Ovary (tissue), 9 donors: Measurements from ENCODE around the gene MX2. TPM values are rescaled to one million over a fixed set of nuclear protein-coding genes. Genes with fewer than 3 reads are reported as not detected.

Experiments used
- DNase-seq, 5 donors: peaks; one replicate each; pipeline ENCODE4 v3.0.0-alpha.2; 2019 to 2020
- H3K27ac ChIP-seq, 2 donors: fragments of 200-600 bp; one replicate each; pipeline versions ENCODE4 v1.5.1 to v1.8.0; 2019 to 2022
- H3K27me3 ChIP-seq: fragments of 200-600 bp; one replicate; pipeline ENCODE4 v1.8.0; 2022
- H3K36me3 ChIP-seq: fragments of 200-600 bp; sonication (generic); one replicate; pipeline ENCODE4 v1.5.1; 2019
- H3K4me1 ChIP-seq: one replicate; pipeline ENCODE4 v1.8.1; 2013; ENCODE audit warnings: mild to moderate bottlenecking, moderate library complexity; ENCODE audit not compliant: insufficient read depth
- H3K4me3 ChIP-seq: fragments of 200-600 bp; sonication (generic); one replicate; pipeline ENCODE4 v1.5.1; 2017
- H3K9me3 ChIP-seq, 2 donors: fragments of 200-600 bp in 1 of 2; sonication (generic) in 1 of 2; one replicate each; pipeline versions ENCODE4 v1.5.1 to v1.8.1; 2013 to 2019; ENCODE audit warnings: mild to moderate bottlenecking in 1 of 2, moderate library complexity in 1 of 2
- CTCF ChIP-seq, 3 donors: fragments of 450-650 bp in 2 of 3; fragments of 200-600 bp in 1 of 3; IDR thresholded peaks; one replicate each; pipeline versions ENCODE4 v1.5.1 to v1.8.0; 2016 to 2022; ENCODE audit warnings: antibody characterized with exemption in 3 of 3, mild to moderate bottlenecking in 1 of 3
- EP300 ChIP-seq: sonication (generic); formaldehyde crosslinking; IDR thresholded peaks from one replicate; pipeline ENCODE4 v1.6.1; 2017; ENCODE audit warnings: antibody characterized with exemption
- POLR2A ChIP-seq: fragments of 450-650 bp; IDR thresholded peaks from one replicate; pipeline ENCODE4 v1.6.1; 2017; ENCODE audit warnings: antibody characterized with exemption, mild to moderate bottlenecking, moderate library complexity
- WGBS, 3 donors: extraction: QIAGEN DNeasy Blood & Tissue Kit in 1 of 3; methylation state at CpG; one replicate each; pipeline versions ENCODE4 v1.1.5 to v1.1.7; 2013 to 2017; 5-methylcytosine and 5-hydroxymethylcytosine counted together
- intact Hi-C, 4 donors: fragments of 100-400 bp; cut with DNase I; formaldehyde crosslinking; loops; one replicate each; pipeline versions ENCODE4 v1.11.0 to v1.15.1; 2022 to 2023
- polyA plus RNA-seq, 2 donors: library from polyadenylated mRNA; stranded (reverse); fragments of 200-250 nt in 1 of 2; fragments of 350-450 nt in 1 of 2; fragmentation: Illumina TruSeq in 1 of 2; extraction: RNeasy Lipid Tissue Mini Kit (QIAGEN cat#74804) in 1 of 2; gene quantifications; one replicate each; pipeline ENCODE4 v1.2.3, GENCODE V29; 2013 to 2014
- total RNA-seq, 7 donors: library from RNA; depleted of rRNA in 2 of 7; stranded (reverse); fragments of >200 nt in 2 of 7; fragmentation: NEBNext Ultra II Directional in 3 of 7; extraction: Animal tissue kit (Norgen Biotek cat#: 25700) in 3 of 7; gene quantifications; one replicate each; pipeline versions ENCODE4 v1.1.0 to v1.2.4, GENCODE V29; 2016 to 2023
- donor health status: DM: no; HTN: no; CAD: no; lungs with moderate emphysema.
- donor health status: DM: no; HTN: no; CAD: no.
- donor health status: Bipolar disorder and iron deficiency.
- donor health status: DM: yes; HTN: yes; CAD: no.
- donor health status: DM: no; HTN: no; CAD: no.
- donor health status: DM: yes; HTN: yes; CAD: no.

The MX2 gene
- total and polyA plus RNA-seq, 9 donors: 2.6 to 34.6 (median 5.1) TPM

- TF ChIP-seq CTCF (IDR thresholded peaks at IDR 0.05): no peak
- TF ChIP-seq EP300: no peak
- TF ChIP-seq POLR2A: no peak
- Histone ChIP-seq H3K36me3 (no peaks in the 10 kb centered on the region), H3K9me3 (no peaks in the 10 kb centered on the region), H3K4me3 (no peak overlapping the region), H3K27ac (no peak overlapping the region), H3K4me1 (no peaks in the 10 kb centered on the region), H3K27me3 (no peaks in the 10 kb centered on the region)
- intact Hi-C loops: no loop called here
- no peak for DNase-seq
- 84 to 91% (median 88%) methylated on average over 7 of the region's 7 CpGs for WGBS, 3 donors
Measured at GRCh38 chr21:41321908-41322495, 39.8 kb upstream of the MX2 start.

- intact Hi-C loops: no loop called here
- TF ChIP-seq CTCF (IDR thresholded peaks at IDR 0.05) (no peak), POLR2A (no peak), EP300 (no peak)
- H3K4me1 ChIP-seq: no peaks in the 10 kb centered on the region
- no peak overlapping the region for H3K4me3 ChIP-seq
- 60 to 74% (median 62%) methylated on average over 23 of the region's 23 CpGs for WGBS, 3 donors
- no peaks in the 10 kb centered on the region for H3K27me3 ChIP-seq
- H3K36me3 ChIP-seq: no peaks in the 10 kb centered on the region
- H3K27ac ChIP-seq: no peak overlapping the region
- no peak for DNase-seq
- no peaks in the 10 kb centered on the region for H3K9me3 ChIP-seq
Measured at GRCh38 chr21:41322496-41323382, 39.1 kb upstream of the MX2 start.

- H3K4me1 ChIP-seq: no peaks in the 10 kb centered on the region
- TF ChIP-seq CTCF (IDR thresholded peaks at IDR 0.05) (no peak), POLR2A (no peak), EP300 (no peak)
- H3K36me3 ChIP-seq: no peaks in the 10 kb centered on the region
- H3K27me3 ChIP-seq: no peaks in the 10 kb centered on the region
- no peak overlapping the region for H3K27ac ChIP-seq
- DNase-seq: no peak
- intact Hi-C loops: no loop called here
- no peak overlapping the region for H3K4me3 ChIP-seq
- 67 to 84% (median 76%) methylated on average over 7 of the region's 7 CpGs for WGBS, 3 donors
- H3K9me3 ChIP-seq: no peaks in the 10 kb centered on the region
Measured at GRCh38 chr21:41325138-41325912, 36.5 kb upstream of the MX2 start.

GRCh38 chr21:41326414-41327080, 35.3 kb upstream of the MX2 start:
- H3K4me3 ChIP-seq: no peak overlapping the region
- no peak overlapping the region for H3K27ac ChIP-seq
- H3K4me1 ChIP-seq: no peaks in the 10 kb centered on the region
- H3K27me3 ChIP-seq: no peaks in the 10 kb centered on the region
- TF ChIP-seq POLR2A (no peak), EP300 (no peak), CTCF (IDR thresholded peaks at IDR 0.05) (no peak)
- WGBS, 3 donors: 81 to 88% (median 87%) methylated on average over 13 of the region's 13 CpGs
- no peaks in the 10 kb centered on the region for H3K36me3 ChIP-seq
- H3K9me3 ChIP-seq: no peaks in the 10 kb centered on the region
- no peak for DNase-seq
- intact Hi-C loops: no loop called here
